Measurements from ENCODE around the gene RAB3C. TPM values are rescaled to one million over a fixed set of nuclear protein-coding genes. Genes with fewer than 3 reads are reported as not detected.

RAB3C gene
- total RNA-seq, 1 donor from 2014 or later: not detected

GRCh38 chr5:58810086-58810485 lies 227.2 kb downstream of the RAB3C start:
- H3K4me3 ChIP-seq (ENCODE audit: low read depth, low read length): no peak overlapping the region
- DNase-seq (ENCODE audit: low read depth): no peak
- no peak for TF ChIP-seq CTCF (conservative IDR thresholded peaks at IDR 0.05; ENCODE audit: low read depth, low read length)

GRCh38 chr5:58813855-58814254 lies 231.0 kb downstream of the RAB3C start:
- H3K4me3 ChIP-seq (ENCODE audit: low read depth, low read length): no peak overlapping the region
- DNase-seq (ENCODE audit: low read depth): no peak
- no peak for TF ChIP-seq CTCF (conservative IDR thresholded peaks at IDR 0.05; ENCODE audit: low read depth, low read length)

- no peak for TF ChIP-seq CTCF (conservative IDR thresholded peaks at IDR 0.05; ENCODE audit: low read depth, low read length)
- DNase-seq (ENCODE audit: low read depth): no peak
- H3K4me3 ChIP-seq (ENCODE audit: low read depth, low read length): no peak overlapping the region
Observed at GRCh38 chr5:58816181-58816731, 233.4 kb downstream of the RAB3C start.

- DNase-seq (ENCODE audit: low read depth): no peak
- TF ChIP-seq CTCF (conservative IDR thresholded peaks at IDR 0.05; ENCODE audit: low read depth, low read length): no peak
- no peak overlapping the region for H3K4me3 ChIP-seq (ENCODE audit: low read depth, low read length)
Observed at GRCh38 chr5:58818465-58818864, 235.6 kb downstream of the RAB3C start.

GRCh38 chr5:58825441-58825840 lies 242.6 kb downstream of the RAB3C start:
- no peak overlapping the region for H3K4me3 ChIP-seq (ENCODE audit: low read depth, low read length)
- DNase-seq (ENCODE audit: low read depth): no peak
- TF ChIP-seq CTCF (conservative IDR thresholded peaks at IDR 0.05; ENCODE audit: low read depth, low read length): no peak

- no peak for DNase-seq (ENCODE audit: low read depth)
- no peak overlapping the region for H3K4me3 ChIP-seq (ENCODE audit: low read depth, low read length)
- TF ChIP-seq CTCF (conservative IDR thresholded peaks at IDR 0.05; ENCODE audit: low read depth, low read length): no peak
Observed at GRCh38 chr5:58825899-58826298, 243.0 kb downstream of the RAB3C start.

GRCh38 chr5:58827463-58827862 lies 244.6 kb downstream of the RAB3C start:
- DNase-seq (ENCODE audit: low read depth): no peak
- H3K4me3 ChIP-seq (ENCODE audit: low read depth, low read length): no peak overlapping the region
- TF ChIP-seq CTCF (conservative IDR thresholded peaks at IDR 0.05; ENCODE audit: low read depth, low read length): no peak
